Stimulated activated CD8-positive, alpha-beta memory T cell treated with anti-CD3 and anti-CD28 coated beads, Interleukin-7, amount 100 ng/mL, for 1 hour (primary cell): ENCODE results near the gene PHETA1.

Source experiments
- DNase-seq, 2 donors: peaks; one replicate each; pipeline ENCODE4 v3.0.0-alpha.2; 2020; ENCODE audit warnings: low read depth in 2 of 2

Gene PHETA1, protein sequence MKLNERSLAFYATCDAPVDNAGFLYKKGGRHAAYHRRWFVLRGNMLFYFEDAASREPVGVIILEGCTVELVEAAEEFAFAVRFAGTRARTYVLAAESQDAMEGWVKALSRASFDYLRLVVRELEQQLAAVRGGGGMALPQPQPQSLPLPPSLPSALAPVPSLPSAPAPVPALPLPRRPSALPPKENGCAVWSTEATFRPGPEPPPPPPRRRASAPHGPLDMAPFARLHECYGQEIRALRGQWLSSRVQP

DNA sequence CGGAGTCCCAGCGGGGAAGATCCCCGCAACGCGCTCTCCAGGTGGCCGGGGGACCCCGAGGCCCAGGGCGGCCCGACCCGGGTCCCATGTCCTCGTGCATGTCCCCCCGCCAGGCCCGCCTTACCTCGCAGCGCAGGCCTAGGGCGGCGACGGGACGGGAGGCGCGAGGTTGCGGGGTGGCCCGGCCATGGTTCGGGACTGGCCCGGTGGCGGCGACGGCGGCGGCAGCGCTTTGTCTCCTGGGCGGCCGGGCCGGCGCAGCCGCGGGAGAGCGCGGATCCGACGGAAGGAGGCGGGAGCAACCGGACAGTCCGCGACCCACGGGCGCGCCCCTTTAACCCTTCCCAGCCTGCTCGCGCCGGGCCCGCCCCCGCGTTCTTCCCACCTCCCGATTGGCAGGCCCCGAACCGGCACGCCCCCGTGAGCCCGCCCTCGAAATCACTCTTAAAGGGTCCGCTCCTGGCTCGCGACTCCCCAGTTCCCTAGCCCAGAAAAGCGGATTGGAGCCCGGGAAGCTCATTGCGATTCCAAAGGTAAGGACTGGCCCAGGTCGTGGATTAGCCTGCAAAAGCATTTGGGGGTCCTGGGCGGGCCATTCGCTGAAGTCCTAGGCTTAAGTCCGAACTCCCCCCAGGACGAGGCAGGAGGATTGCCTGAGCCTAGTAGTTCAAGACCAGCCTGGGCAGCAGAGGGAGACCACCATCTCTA lies at the start of gene PHETA1:
TSS of gene PHETA1 (minus strand) at position 308 of the 708 bp plus-strand sequence. CDS start 5,668 bp downstream, outside the sequence.
- DNase-seq: peak; percentile 51 to 58

DNA sequence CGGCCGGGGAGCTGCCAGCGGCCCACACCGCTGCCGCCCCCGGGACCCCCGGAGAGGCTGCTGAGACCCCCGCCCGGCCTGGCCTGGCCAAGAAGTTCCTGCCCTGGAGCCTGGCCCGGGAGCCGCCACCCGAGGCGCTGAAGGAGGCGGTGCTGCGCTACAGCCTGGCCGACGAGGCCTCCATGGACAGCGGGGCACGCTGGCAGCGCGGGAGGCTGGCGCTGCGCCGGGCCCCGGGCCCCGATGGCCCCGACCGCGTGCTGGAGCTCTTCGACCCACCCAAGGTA lies 49.6 kb upstream of the PHETA1 start:
- no peak for DNase-seq

DNA sequence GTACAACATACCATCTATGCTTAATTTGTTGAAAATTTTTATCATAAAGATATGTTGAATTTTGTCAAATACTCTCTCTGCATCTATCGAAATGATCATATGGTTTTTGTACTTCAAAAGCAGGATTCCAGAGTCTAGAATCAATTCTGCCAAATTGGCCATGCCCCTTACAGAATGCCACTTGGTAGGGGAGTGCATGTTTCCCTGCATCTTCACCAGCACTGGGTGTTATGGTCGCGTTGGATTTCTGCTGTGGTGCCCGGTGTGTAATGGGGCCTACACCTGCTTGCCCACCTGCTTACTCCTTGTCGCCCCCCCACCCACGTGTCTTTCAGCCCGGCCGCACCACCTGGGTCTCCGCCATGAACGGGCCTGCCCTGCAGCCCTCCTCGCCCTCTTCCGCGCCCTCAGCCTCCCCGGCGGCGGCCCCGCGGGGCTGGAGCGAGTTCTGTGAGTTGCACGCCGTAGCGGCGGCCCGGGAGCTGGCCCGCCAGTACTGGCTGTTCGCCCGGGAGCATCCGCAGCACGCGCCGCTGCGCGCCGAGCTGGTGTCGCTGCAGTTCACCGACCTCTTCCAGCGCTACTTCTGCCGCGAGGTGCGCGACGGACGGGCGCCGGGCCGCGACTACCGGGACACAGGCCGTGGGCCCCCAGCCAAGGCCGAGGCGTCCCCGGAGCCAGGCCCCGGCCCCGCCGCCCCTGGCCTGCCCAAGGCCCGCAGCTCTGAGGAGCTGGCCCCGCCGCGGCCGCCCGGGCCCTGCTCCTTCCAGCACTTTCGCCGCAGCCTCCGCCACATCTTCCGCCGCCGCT lies 49.1 kb upstream of the PHETA1 start:
- DNase-seq: no peak

DNA sequence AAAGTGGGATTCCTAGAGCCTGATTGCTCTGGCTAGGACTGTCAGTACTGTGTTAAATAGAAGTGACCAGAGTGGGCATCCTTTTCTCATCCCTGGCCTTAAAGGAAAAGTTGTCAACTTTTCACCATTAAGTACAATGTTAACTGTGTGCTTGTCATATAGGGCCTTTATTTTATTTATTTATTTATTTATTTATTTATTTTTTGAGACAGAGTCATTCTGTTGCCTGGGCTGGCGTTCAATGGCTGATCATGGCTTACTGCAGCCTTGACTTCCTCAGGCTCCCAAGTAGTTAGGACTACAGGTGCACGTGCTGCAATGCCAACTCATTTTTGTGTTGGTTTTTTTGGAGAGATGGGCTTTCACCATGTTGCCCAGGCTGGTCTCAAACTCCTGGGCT lies 48.4 kb upstream of the PHETA1 start:
- no peak for DNase-seq

DNA sequence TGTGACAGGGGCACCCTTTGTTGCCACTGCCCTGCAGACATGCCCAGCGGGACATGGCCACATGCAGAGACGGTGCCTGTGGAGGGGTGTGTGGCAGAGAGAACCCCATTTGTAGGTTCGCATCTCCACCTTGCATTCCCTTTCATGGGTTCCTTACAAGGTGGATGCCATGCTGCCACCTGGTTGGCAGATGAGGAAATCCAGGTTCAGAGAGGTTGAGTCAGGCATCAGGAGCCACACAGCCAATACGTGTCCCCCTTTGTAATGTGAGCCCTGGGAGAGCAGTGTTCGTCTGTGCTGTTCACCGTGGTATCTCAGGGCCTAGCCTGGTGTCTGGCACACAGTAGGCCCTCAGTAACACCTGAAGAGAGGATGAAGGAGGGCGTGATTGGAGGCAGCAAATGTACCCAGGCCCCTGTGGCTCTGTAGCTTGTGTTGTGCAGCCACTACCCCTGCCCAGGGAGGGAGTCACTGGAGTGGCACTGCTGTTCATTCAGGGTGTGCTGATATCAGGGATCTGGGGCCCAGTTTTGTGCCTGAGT lies 45.9 kb upstream of the PHETA1 start:
- DNase-seq: no peak

DNA sequence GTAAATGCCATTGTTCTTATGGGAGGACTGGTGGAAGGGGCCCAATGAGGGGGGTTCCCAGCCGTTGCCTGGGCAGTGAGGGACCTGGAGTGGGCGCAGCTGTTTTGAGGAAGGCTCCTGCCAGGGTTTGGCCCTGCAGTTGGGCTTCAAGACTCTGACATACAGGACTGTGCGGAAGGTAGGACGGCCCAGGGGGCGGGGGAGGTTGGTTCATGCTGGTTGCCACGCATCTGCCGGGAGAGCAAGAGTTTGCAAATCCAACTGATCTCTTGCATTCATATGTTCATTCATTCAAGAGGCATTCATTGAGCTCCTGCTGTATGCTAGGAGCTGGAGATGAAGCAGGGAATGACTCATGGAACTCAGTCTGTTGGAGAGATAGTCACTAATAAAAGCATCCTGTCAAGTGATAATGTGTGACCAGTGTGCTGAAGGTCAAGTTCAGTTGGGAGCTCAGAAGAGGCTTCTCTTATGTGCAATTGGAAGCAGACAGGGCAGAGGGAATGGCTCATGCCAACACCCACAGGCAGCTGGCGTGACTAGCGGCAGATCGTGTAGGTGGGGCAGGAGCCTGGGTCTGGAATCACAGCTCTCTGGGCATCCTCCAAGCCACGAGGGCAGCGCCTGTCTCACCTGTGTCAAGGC lies 44.7 kb upstream of the PHETA1 start:
- no peak for DNase-seq

DNA sequence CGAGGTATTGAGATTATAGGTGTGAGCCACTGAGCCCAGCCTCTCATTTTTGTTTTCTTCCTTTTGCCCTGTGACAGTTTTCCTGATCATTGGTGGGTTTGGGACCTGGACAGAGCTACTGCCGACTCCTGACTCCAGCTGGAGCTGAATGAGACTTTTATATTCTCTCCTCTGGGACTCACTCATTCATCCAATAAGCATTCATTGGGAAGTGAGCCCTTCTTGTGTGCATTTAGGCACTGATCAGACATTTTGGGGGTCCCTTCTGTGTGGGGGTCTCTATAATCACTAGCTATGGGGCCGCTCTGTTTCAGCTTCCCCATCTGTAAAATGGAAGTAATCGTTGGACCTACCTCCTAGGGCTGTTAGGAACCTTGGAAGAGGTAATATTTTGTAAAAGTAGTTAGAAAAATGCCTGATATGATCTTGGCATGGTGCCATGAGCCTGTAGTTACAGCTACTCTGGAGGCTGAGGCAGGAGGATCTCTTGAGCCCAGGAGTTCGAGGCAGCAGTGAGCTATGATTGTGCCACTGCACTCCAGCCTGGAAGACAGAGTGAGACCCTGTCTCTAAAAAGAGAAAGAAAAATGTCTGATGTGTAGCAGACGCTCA lies 44.0 kb upstream of the PHETA1 start:
- DNase-seq: no peak

DNA sequence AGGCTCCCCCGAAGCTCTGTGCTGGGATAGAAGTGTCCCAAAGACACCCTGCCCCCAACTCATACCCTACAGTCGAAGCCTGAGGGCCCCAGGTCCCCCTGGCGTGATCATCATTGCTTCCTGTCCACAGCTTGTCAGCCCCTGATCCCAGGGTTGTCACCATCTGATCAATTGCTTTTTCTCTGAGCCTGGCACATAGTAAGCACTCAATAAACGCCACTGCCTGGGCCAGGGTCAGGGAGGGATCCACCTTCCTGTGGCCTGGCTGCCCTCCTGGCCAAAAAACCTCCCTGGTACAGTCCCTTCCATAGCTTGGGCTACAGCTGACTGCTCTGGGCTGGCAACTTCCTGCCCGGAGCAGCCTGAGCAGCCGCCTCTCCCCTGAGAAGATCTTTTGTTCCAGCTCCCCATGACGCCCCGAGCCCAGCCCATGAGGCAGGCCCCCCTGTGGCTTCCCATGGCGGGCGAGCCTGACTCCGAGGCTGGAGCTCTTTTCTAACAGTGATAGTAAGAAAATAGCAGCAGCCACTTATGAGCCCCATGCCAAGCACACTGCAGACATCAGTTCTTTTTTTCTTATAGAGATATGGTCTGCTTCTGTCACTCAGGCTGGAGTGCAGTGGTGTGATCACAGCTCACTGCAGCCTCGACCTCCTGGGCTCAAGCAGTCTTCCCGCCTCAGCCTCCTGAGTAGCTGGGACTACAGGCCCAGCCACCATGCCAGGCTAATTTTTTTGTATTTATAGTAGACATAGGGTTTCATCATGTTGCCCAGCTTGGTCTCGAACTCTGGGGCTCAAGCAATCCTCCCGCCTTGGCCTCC lies 43.3 kb upstream of the PHETA1 start:
- no peak for DNase-seq

DNA sequence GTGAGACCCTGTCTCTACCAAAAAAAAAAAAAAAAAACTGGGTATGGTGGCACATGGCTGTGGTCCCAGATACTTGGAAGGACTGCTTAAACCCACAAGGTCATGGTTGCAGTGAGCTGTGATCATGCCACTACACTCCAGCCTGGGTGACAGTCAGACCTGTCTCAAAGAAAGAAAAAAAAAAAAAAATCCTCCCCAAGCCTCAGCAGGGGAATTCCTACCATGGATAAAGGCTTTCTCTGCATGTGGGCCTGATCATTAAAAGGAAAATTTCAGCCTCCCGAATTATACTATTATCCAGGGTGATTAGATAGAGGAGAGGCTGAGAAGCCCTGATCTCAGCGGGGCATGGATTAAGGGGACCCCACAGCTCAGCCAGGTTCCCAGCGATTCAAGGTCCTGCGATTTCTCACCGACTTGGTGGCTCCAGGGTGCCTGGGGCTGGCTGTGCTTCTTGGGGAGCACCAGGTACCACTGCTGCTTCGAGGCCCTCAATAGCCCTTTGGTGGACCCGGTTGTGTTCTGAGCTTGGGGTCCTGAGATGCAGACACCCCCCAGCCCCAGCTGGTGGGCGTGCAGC lies 42.4 kb upstream of the PHETA1 start:
- DNase-seq: no peak

DNA sequence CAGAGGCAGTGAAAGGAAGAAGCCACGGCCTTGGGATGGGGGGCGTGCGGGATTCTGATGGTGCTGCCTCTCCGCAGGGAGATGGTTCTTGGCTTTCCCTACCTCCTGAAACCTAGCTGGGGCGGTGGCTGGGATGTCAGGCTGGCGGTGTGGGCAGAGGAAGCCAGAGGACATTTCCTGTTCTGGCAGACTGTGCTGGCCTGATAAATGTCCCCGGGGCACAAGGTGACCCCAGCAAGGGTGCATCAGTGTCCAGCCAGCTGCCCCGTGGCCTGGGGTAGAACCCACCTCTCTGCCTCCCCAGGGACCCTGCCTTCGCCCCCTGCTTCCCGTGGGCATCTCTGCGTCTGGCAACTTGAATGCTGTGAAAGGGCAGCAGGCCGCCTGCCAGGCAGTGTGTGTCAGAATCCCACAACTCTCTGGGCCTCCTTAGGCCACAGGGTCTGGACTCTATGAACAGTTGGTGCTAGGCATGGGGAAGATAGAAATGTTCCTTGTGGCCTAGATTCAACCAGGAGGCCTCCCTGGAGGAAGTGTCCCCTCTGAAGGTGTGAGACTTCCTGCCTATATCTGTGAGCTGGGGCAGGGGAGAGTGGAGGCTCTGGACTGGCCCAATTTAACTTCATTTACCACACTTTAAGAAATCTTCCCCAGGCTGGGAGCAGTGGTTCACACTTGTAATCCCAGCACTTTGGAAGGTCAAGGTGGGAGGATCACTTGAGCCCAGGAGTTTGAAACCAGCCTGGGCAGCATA lies 41.7 kb upstream of the PHETA1 start:
- no peak for DNase-seq

DNA sequence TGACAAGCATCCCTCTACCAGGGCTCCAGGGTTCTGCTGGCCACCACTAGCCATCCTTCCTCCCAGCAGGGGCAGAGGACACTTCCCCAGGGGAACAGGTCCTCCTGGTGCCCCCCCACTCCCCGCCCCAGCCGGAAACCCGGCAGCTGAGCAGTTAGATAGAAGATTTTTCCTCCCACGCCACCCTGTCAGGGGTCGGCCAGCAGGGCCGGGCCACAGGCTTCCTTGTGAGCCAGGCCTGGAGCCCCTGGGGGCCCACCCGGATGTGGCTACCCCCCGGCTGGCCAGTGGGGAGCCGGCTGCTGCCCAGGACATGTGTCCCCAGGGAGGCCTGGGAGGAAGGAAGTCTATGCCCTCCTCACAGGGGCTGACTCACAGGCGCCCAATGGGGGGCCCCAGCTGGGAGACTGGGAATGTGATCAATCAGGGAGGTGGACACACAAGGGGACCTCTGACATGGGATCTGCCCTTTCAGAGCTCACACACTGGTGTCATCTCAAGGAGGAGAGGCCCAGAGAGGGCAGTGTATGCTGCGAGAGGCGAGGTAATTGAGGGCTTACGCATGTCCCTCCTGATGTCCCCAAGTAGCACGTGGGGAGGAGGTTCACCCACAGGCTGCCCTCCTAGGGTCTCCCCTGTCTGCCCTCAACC lies 41.0 kb upstream of the PHETA1 start:
- DNase-seq: no peak

DNA sequence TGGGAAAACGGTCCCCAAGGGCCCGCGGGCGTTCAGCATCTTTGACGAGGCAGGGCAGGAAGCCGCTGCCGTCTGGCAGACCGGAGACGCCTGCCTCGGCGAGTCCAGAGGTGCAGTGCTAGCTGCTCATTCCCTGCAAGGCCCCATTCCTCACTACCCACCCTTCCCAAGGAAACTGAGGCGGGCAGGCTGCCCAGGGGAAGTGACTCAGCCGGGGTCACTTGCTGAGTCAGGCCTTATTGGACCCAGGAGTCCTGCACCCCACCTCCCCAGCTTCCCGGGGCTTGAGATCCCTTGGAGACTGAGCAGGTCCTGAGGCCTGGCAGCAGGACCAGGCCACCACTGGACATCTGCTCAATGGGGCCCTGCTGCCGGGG lies 40.5 kb upstream of the PHETA1 start:
- DNase-seq: no peak

DNA sequence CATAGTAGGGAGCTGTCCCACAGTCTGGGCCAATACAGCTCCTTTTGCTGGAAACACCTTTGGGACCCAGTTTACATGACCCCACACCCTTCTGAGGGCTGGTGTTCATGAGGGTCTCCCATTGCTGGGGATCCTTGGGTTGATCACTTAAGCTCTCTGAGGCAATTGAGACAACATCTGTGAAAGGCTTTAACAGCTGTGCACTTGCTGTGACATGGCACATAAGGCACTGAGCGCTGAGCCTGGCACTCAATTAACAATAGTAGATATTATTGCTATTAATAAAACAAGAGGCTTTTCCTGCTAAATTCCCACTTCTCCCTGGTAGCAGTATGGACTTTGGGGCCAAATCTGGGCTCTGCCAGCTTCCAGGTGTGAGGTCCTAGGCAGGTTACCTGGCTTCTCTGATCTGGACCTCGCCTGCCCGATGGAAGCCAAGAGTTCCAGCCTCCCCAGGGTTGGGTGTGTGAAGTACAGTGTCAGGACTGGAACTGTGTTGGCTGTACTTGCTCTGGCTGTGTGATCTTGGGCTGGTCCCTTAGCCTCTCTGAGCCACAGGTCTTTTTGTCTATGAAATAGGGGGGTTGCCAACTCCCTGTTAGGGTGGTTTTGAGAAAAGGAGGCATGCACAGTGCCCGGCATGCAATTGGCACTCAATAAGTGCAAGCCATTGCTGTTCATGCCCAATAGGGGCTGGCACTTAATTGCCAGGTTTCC lies 39.9 kb upstream of the PHETA1 start:
- no peak for DNase-seq

DNA sequence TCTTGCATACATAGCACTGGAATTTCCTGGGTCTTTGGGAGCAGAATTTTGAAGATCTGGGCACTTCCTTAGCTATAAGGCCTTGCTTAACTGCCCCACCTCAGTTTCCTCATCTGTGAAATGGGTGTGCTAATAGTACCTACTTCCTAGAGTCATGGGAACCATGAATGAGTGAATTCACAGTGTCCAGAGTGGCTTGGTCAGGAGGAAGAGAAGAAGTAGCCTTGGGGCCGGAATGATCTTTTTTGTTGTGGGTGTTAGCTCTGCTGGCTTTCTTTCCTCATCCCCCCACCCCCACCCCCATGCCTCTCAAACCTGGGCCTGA lies 39.2 kb upstream of the PHETA1 start:
- no peak for DNase-seq

DNA sequence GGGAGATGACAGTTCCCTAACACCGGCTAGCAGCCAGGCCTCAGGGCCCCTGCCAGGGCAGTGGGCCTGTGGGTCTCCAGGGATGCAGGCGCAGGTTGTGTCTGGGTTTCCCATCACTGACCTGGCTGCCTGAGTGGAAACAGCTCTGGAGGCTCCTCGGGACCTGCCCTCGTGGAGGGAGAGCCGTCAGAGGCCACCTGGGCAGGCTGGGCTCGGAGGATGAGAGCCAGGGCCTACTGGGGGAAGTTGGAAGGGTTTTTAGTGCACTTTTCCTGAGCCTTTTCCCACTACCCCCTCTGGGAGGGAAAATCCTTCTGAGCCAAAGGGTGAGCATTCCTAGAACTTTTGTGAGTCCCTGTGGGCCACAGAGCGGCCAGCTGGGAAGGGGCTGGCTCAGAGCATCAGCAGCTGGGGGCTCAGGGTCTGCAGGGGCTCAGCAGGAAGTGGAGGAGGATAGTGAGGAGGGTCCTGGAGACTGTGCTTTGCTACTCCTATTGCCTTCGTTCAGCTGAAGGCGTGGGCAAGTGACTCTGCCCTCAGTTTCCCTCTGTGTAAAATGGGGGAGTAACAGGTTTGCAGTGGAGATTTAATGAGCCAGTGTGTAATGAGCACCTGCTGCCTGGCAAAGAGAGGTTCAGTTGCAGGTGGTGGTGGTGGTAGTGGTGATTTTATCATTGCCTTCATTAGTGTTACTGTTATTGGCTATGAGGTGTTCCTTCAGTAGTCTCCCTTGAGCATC lies 38.7 kb upstream of the PHETA1 start:
- DNase-seq: no peak

DNA sequence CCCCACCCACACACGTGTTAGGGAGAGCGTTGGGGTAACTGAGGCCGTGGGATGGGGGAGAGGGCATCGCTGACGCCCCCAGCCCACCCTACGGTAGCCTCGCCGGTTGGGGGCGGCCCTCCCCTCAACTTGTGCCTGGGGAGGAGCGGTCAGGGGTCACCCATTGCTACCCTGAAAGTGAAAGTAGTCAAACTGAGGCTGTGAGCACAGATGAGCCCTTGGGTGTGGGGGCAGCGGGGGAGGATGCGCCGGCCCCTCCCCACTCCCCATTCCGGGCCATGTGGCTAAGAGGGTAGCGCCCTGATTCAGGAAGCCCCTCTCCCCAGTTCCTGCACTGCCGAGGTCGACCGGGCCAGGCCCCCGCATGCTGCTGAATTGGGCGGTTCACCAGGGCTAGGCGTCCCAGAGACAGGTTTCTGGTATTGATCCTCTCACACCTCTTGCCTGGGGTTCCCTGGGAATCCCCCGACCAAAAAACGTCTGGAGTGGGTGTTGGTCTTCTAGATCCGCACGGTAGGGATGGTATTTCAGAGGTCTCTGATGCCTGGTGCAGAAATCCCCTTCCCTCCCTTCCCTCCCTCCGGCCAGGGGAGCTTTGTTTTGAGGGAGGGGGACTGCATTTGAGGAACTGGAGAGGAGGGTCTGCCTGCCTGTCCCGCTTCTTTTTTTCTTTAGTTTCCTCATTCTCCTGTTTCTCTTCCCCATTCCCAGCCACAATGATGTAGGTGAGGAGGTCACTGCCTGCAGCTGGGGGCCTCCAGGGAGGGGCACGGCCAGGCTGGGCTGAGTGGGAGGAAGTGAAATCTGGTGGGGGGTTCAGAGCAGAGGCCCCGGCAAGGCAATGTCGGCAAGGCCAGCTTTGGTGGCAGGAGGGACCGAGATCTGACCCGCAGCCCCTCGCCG lies 37.8 kb upstream of the PHETA1 start:
- DNase-seq: no peak

DNA sequence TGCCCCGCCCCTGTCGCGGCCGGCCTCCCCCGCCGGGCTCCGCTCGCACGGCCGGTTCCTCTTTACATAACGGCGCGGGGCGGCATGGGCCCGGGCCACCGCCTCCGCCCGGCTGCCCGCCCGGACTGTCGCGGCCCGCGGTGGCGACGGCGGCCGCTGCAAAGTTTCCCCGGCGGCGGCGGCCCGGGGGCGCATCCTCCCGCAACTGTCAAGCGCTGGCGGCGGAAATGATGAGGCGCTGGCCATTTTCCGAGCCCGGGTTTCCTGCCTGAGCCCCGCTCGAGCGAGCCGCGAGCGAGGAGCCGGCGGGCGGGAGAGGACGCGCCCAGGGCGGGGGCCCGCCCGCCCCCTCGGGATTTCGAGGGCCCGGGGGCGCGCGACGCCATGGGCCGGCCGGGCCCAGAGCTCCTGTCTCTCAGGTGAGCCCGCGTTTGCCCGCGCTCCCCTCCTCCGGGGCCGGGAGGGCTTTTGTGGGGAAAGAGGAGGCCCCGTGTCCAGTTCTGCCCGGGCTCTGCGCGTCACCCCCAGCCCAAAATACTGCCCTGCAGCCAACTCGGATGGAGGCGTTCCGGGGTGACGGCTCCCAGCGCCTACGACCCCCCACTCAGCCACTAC lies 37.1 kb upstream of the PHETA1 start, which contains the start of gene SH2B3:
TSS of gene SH2B3 (plus strand) at position 65 of the 615 bp plus-strand sequence. CDS start 12,223 bp downstream, outside the sequence.
- peak; percentile 54 to 58 for DNase-seq
